ENCODE results near the gene WWOX. TPM values are rescaled to one million over a fixed set of nuclear protein-coding genes. Genes with fewer than 3 reads are reported as not detected.

Gene WWOX
- total RNA-seq, 1 experiment from 2014 or later, result 15.6 TPM

DNA sequence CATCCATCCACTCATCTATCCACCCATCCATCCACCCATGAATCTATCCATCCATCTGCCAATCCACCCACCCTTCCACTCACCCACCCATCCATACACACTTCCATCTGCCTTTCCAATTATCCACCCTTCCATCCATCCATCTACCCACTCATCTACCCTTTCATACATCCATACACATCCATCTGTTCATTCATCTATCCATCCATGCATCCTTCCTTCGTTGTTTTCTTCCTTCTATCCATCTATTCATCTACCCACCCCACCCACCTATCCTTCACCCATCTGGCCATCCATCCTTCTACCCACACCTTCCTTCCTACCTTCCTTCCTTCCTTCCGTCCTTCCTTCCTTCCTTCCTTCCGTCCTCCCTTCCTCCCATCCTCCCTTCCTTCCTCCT, 106.1 kb downstream of the WWOX start:
- H4K20me1 ChIP-seq (ENCODE audit: control insufficient read depth, insufficient read depth, insufficient read length), result peaks cover 4% of the 10 kb centered on the region
- no peak overlapping the region for H2AK5ac ChIP-seq (ENCODE audit: insufficient read length, low read length)
- H2BK5ac ChIP-seq (ENCODE audit: insufficient read length, low read length), result no peak overlapping the region
- TF ChIP-seq, protein P1, sequence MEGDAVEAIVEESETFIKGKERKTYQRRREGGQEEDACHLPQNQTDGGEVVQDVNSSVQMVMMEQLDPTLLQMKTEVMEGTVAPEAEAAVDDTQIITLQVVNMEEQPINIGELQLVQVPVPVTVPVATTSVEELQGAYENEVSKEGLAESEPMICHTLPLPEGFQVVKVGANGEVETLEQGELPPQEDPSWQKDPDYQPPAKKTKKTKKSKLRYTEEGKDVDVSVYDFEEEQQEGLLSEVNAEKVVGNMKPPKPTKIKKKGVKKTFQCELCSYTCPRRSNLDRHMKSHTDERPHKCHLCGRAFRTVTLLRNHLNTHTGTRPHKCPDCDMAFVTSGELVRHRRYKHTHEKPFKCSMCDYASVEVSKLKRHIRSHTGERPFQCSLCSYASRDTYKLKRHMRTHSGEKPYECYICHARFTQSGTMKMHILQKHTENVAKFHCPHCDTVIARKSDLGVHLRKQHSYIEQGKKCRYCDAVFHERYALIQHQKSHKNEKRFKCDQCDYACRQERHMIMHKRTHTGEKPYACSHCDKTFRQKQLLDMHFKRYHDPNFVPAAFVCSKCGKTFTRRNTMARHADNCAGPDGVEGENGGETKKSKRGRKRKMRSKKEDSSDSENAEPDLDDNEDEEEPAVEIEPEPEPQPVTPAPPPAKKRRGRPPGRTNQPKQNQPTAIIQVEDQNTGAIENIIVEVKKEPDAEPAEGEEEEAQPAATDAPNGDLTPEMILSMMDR (conservative IDR thresholded peaks at IDR 0.05), result no peak
- no peak overlapping the region for H2AFZ ChIP-seq (ENCODE audit: low read length)
- no peak overlapping the region for H3K18ac ChIP-seq (ENCODE audit: insufficient read length, low read depth, low read length)
- H3K4ac ChIP-seq (ENCODE audit: low read depth, low read length), result no peak overlapping the region
- WGBS (ENCODE audit: extremely low coverage, insufficient read length, low lambda C conversion rate), result 100% methylated on average over 3 of the region's 3 CpGs
- peaks cover 2% of the 10 kb centered on the region; the same call in 1 of the 2 replicates for H3K79me2 ChIP-seq (ENCODE audit: insufficient read depth, low read length)
- no peak overlapping the region for H2BK120ac ChIP-seq (ENCODE audit: low read depth, low read length, poor library complexity, severe bottlenecking)
- H3K14ac ChIP-seq (ENCODE audit: insufficient read depth, low read length), result no peak overlapping the region
- no peak overlapping the region for H2BK15ac ChIP-seq (ENCODE audit: low read depth, low read length)
- H4K91ac ChIP-seq (ENCODE audit: insufficient read length, low read depth, low read length), result no peak overlapping the region
- Mint-ChIP-seq H3K4me1 (peaks cover 3 to 6% of the 10 kb centered on the region in 2 experiments), H3K36me3 (ENCODE audit: insufficient read depth in 1 of 3, low read depth in 3 of 3) (no peaks in the 10 kb centered on the region), H3K27me3 (ENCODE audit: low read depth) (no peaks in the 10 kb centered on the region), H3K4me3 (no peak overlapping the region), H3K9me3 (no peaks in the 10 kb centered on the region), H3K27ac (no peak overlapping the region)
- H3K56ac ChIP-seq (ENCODE audit: insufficient read length, low read depth, low read length), result no peak overlapping the region
- H3K79me1 ChIP-seq (ENCODE audit: insufficient read depth, low read depth, low read length, poor library complexity, severe bottlenecking), result no peaks in the 10 kb centered on the region
- no peaks in the 10 kb centered on the region for H3K27me3 ChIP-seq (ENCODE audit: insufficient read depth, low read length)
- H2BK20ac ChIP-seq (ENCODE audit: low read depth, low read length, poor library complexity, severe bottlenecking), result no peak overlapping the region
- no peak overlapping the region for H3K23ac ChIP-seq (ENCODE audit: insufficient read length, low read depth, low read length)
- no peaks in the 10 kb centered on the region for H3K9me3 ChIP-seq (ENCODE audit: control insufficient read depth, low read depth, low read length)
- no peak overlapping the region for H4K8ac ChIP-seq (replicated peaks; ENCODE audit: insufficient read length, low read depth, low read length)
- DNase-seq, result no peak
- H3K23me2 ChIP-seq (ENCODE audit: insufficient read length, low read depth, low read length, poor library complexity, severe bottlenecking), result no peaks in the 10 kb centered on the region
- H3T11ph ChIP-seq (ENCODE audit: low read length), result no peak overlapping the region
- H3K27ac ChIP-seq (ENCODE audit: insufficient read length, low read depth, low read length), result no peak overlapping the region
- H2BK12ac ChIP-seq (ENCODE audit: insufficient read length, low read depth, low read length), result no peak overlapping the region
- H4K5ac ChIP-seq (ENCODE audit: insufficient read length, low read depth, low read length), result no peak overlapping the region
- no peak overlapping the region for H3K4me2 ChIP-seq (ENCODE audit: insufficient read depth, insufficient read length, low read length)
- H3K4me1 ChIP-seq (ENCODE audit: insufficient read depth, low read length), result peaks cover 2% of the 10 kb centered on the region; the same call in 1 of the 2 replicates
- H3K9ac ChIP-seq (ENCODE audit: extremely low read depth, insufficient read length, low read length), result no peak overlapping the region
